Sigmoid colon (tissue), 7 donors: Measurements from ENCODE around the gene ZNF581. TPM values are rescaled to one million over a fixed set of nuclear protein-coding genes. Genes with fewer than 3 reads are reported as not detected.

Experiments used
- DNase-seq: peaks from one replicate; pipeline ENCODE4 v3.0.0-alpha.2; 2019
- H3K27ac ChIP-seq, 4 donors: fragments of 200-600 bp; sonication (generic); one replicate each; pipeline ENCODE4 v1.5.1; 2016 to 2019; ENCODE audit warnings: mild to moderate bottlenecking in 1 of 4
- H3K27me3 ChIP-seq, 3 donors: fragments of 200-600 bp; sonication (generic); one replicate each; pipeline ENCODE4 v1.5.1; 2019; ENCODE audit warnings: mild to moderate bottlenecking in 1 of 3
- H3K36me3 ChIP-seq, 4 donors: fragments of 200-600 bp; sonication (generic); one replicate each; pipeline ENCODE4 v1.5.1; 2016 to 2019
- H3K4me1 ChIP-seq, 4 donors: fragments of 200-600 bp; sonication (generic); one replicate each; pipeline ENCODE4 v1.5.1; 2017 to 2019
- H3K4me3 ChIP-seq, 4 donors: fragments of 200-600 bp; sonication (generic); one replicate each; pipeline ENCODE4 v1.5.1; 2017 to 2019; ENCODE audit warnings: mild to moderate bottlenecking in 2 of 4, moderate library complexity in 1 of 4
- H3K9me3 ChIP-seq, 4 donors: fragments of 200-600 bp in 3 of 4; sonication (generic) in 3 of 4; one replicate each; pipeline versions ENCODE4 v1.5.1 to v1.6.1; 2013 to 2019
- EP300 ChIP-seq, 4 donors: sonication (generic); formaldehyde crosslinking; IDR thresholded peaks; one replicate each; pipeline ENCODE4 v1.6.1; 2017; ENCODE audit warnings: antibody characterized with exemption in 4 of 4
- POLR2A ChIP-seq, 2 donors: fragments of 450-650 bp; IDR thresholded peaks; one replicate each; pipeline ENCODE4 v1.6.1; 2016; ENCODE audit warnings: antibody characterized with exemption in 2 of 2, mild to moderate bottlenecking in 2 of 2, moderate library complexity in 2 of 2
- POLR2AphosphoS5 ChIP-seq, 4 donors: sonication (generic); formaldehyde crosslinking; IDR thresholded peaks; one replicate each; pipeline ENCODE4 v1.6.1; 2017; ENCODE audit warnings: antibody characterized with exemption in 4 of 4
- WGBS, 2 donors: extraction: QIAGEN DNeasy Blood & Tissue Kit; methylation state at CpG; one replicate each; pipeline ENCODE4 v1.1.7; 2013; 5-methylcytosine and 5-hydroxymethylcytosine counted together
- intact Hi-C: fragments of 100-400 bp; cut with DNase I; formaldehyde crosslinking; loops from one replicate; pipeline ENCODE4 v1.15.1; 2023
- polyA plus RNA-seq, 3 donors: library from polyadenylated mRNA; stranded (reverse); fragments of 200-250 nt; gene quantifications; one replicate each; pipeline ENCODE4 v1.2.3, GENCODE V29; 2013
- total RNA-seq, 4 donors: library from RNA; depleted of rRNA; stranded (reverse); fragments of >200 nt; gene quantifications; one replicate each; pipeline ENCODE4 v1.1.0, GENCODE V29; 2016
- TF ChIP-seq, protein P1 (sequence below), 4 experiments: fragments of 450-650 bp in 3 of 4; fragments of 200-600 bp in 1 of 4; IDR thresholded peaks; one replicate each; pipeline ENCODE4 v1.5.1; 2016 to 2019; ENCODE audit warnings: antibody characterized with exemption in 4 of 4, mild to moderate bottlenecking in 3 of 4, moderate library complexity in 2 of 4
- donor health status: healthy with polysubstance abuse.
- donor health status: Bipolar disorder and iron deficiency.
- donor health status: healthy.

ZNF581 gene
- total and polyA plus RNA-seq, 7 donors = 17.1 to 43.2 (median 23.4) TPM

DNA sequence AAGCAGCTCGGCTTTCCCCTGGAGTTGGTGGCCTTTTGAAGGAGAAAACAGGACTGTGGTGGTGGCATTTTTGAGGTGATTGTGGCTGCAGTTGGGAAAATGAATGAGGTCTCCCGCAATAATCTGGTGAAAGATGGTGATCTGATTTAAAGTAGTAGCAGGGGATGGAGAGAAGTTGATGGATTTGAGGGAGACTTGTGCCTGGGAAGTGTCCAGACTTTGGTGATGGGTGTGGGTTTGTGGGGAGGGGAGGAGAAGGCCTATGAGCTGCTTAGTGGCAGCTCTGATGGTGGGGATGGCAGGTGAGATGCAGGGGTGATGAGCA, 27.6 kb downstream of the ZNF581 start:
- no peak overlapping the region for H3K27ac ChIP-seq
- no peak for TF ChIP-seq POLR2AphosphoS5 (IDR thresholded peaks at IDR 0.05)
- TF ChIP-seq POLR2A (IDR thresholded peaks at IDR 0.05) = no peak
- TF ChIP-seq, protein P1, sequence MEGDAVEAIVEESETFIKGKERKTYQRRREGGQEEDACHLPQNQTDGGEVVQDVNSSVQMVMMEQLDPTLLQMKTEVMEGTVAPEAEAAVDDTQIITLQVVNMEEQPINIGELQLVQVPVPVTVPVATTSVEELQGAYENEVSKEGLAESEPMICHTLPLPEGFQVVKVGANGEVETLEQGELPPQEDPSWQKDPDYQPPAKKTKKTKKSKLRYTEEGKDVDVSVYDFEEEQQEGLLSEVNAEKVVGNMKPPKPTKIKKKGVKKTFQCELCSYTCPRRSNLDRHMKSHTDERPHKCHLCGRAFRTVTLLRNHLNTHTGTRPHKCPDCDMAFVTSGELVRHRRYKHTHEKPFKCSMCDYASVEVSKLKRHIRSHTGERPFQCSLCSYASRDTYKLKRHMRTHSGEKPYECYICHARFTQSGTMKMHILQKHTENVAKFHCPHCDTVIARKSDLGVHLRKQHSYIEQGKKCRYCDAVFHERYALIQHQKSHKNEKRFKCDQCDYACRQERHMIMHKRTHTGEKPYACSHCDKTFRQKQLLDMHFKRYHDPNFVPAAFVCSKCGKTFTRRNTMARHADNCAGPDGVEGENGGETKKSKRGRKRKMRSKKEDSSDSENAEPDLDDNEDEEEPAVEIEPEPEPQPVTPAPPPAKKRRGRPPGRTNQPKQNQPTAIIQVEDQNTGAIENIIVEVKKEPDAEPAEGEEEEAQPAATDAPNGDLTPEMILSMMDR (IDR thresholded peaks at IDR 0.05) = no peak
- no peak for TF ChIP-seq EP300 (IDR thresholded peaks at IDR 0.05)
- 58 to 82% methylated on average over 2 of the region's 2 CpGs for WGBS, 2 donors
- H3K4me3 ChIP-seq = no peak overlapping the region
- intact Hi-C loops = loop anchor here (10.0 kb wide), 1 partner anchor 606 kb away; the partner anchor contains the start of gene RDH13
- DNase-seq = no peak
- no peaks in the 10 kb centered on the region for H3K9me3 ChIP-seq
- peaks cover 36 to 72% (median 56%) of the 10 kb centered on the region in 4 donors for H3K36me3 ChIP-seq
- peaks cover 0 to 18% (median 17%) of the 10 kb centered on the region in 4 donors for H3K4me1 ChIP-seq
- no peaks in the 10 kb centered on the region for H3K27me3 ChIP-seq

- Histone ChIP-seq H3K4me3 (no peak overlapping the region), H3K36me3 (peaks cover 27 to 58% (median 44%) of the 10 kb centered on the region in 4 donors), H3K9me3 (no peaks in the 10 kb centered on the region), H3K27me3 (no peaks in the 10 kb centered on the region), H3K4me1 (peaks cover 0 to 32% (median 31%) of the 10 kb centered on the region in 4 donors), H3K27ac (no peak overlapping the region)
- intact Hi-C loops = loop anchor here (2.0 to 10.0 kb wide), 2 partner anchors 16 to 608 kb away; partner anchors contain the start of gene RDH13
- 90% methylated on average over 5 of the region's 5 CpGs for WGBS, 2 donors
- DNase-seq = no peak
- TF ChIP-seq, protein P1 (IDR thresholded peaks at IDR 0.05) = no peak
- TF ChIP-seq POLR2AphosphoS5 (IDR thresholded peaks at IDR 0.05) (no peak), POLR2A (IDR thresholded peaks at IDR 0.05) (no peak), EP300 (IDR thresholded peaks at IDR 0.05) (no peak)
These were observed 29.0 kb downstream of the ZNF581 start for GRCh38 chr19:55672418-55672817.

GRCh38 chr19:55673465-55673864, 30.0 kb downstream of the ZNF581 start:
- H3K4me1 ChIP-seq = peaks cover 0 to 37% (median 36%) of the 10 kb centered on the region in 4 donors
- DNase-seq = no peak
- intact Hi-C loops = loop anchor here (2.0 to 10.0 kb wide), 2 partner anchors 17 to 609 kb away; partner anchors contain the start of gene RDH13
- H3K27ac ChIP-seq = peak overlapping the region in 2 of 4 donors; percentile 88 to 92
- H3K4me3 ChIP-seq = no peak overlapping the region
- TF ChIP-seq POLR2AphosphoS5 (IDR thresholded peaks at IDR 0.05) = no peak
- WGBS, 2 donors = 80 to 86% methylated on average over 9 of the region's 9 CpGs
- peaks cover 25 to 54% (median 36%) of the 10 kb centered on the region in 4 donors for H3K36me3 ChIP-seq
- no peaks in the 10 kb centered on the region for H3K9me3 ChIP-seq
- H3K27me3 ChIP-seq = no peaks in the 10 kb centered on the region

DNA sequence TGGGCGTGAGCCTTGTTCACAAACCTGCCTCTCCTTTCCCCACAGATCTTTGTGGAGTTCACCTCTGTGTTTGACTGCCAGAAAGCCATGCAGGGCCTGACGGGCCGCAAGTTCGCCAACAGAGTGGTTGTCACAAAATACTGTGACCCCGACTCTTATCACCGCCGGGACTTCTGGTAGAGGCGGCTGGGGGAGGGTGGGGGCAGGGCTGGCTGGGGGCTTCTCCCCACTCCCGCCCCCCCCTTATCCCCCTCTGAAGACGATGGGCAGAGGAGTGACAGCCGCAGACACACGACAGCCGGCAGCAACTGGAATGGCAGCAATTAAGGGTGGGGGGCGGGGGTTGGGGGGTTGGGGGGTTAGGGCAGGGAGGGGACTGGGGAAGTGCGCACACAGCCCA, 30.4 kb downstream of the ZNF581 start:
- Histone ChIP-seq H3K4me3 (no peak overlapping the region), H3K4me1 (peaks cover 0 to 39% (median 36%) of the 10 kb centered on the region in 4 donors), H3K27ac (peak overlapping the region; percentile 86 to 98 (median 90))

DNA sequence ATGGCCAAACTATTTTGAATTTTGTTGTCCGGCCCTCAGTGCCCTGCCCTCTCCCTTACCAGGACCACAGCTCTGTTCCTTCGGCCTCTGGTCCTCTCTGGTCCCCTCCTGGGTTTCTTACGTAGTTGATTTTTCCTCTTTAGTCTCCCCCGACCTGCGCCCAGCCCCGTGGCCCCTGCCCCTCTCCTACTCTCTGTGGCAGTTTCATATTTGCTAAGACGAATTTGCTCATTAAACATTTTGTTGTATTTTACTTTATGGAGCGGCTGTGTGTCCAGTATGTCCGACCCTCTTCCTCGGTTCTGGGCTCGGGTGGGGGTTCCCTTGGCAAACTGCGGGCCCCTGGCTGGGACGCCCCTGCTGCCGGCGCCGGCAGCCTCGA, 31.0 kb downstream of the ZNF581 start:
- Histone ChIP-seq H3K9me3 (no peaks in the 10 kb centered on the region), H3K36me3 (peaks cover 16 to 54% (median 35%) of the 10 kb centered on the region in 4 donors), H3K4me3 (peak overlapping the region; percentile 51 to 99 (median 94)), H3K4me1 (peaks cover 0 to 44% (median 39%) of the 10 kb centered on the region in 4 donors), H3K27me3 (no peaks in the 10 kb centered on the region), H3K27ac (peak overlapping the region; percentile 86 to 98 (median 90))
- no peak for TF ChIP-seq POLR2A (IDR thresholded peaks at IDR 0.05)
- TF ChIP-seq, protein P1 (IDR thresholded peaks at IDR 0.05) = no peak
- intact Hi-C loops = loop anchor here (10.0 kb wide), 1 partner anchor 610 kb away; the partner anchor contains the start of gene RDH13
- DNase-seq = no peak
- 25 to 38% methylated on average over 17 of the region's 17 CpGs for WGBS, 2 donors

More for the DNA sequence above, 30.4 kb downstream of the ZNF581 start:
- intact Hi-C loops = loop anchor here (2.0 to 10.0 kb wide), 2 partner anchors 17 to 609 kb away; partner anchors contain the start of gene RDH13
- TF ChIP-seq POLR2A (IDR thresholded peaks at IDR 0.05) (no peak), POLR2AphosphoS5 (IDR thresholded peaks at IDR 0.05) (no peak)
- Histone ChIP-seq H3K27me3 (no peaks in the 10 kb centered on the region), H3K36me3 (peaks cover 21 to 54% (median 35%) of the 10 kb centered on the region in 4 donors), H3K9me3 (no peaks in the 10 kb centered on the region)
- no peak for DNase-seq
- 69 to 81% methylated on average over 14 to 15 of the region's 15 CpGs for WGBS, 2 donors
